ENCODE data around the gene OR2H2. TPM values are rescaled to one million over a fixed set of nuclear protein-coding genes. Genes with fewer than 3 reads are reported as not detected.

Gene OR2H2
- total and polyA plus RNA-seq, 2 experiments from 2014 or later = 0.86 TPM; not detected in 1

DNA sequence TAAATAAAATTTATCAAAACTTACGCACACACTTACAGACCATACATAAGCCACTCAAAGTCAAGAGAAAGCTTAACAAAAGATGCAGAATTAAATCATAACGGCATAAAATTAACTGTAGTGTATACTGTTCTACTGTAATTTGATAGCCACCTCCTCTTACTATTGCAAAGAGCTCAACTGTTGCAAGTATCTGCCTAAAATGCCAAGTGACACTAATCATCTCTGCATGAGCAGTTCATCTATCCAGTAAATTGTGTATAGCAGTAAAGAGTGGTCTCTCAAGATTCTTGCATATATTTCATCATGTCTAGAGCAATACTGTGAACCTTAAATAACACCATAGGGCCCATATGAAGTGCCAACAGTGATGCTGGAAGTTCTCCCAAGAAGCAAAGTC is 12.3 kb downstream of the OR2H2 start:
- H3K36me3 Mint-ChIP-seq (ENCODE audit: low read depth) = peaks cover 26% of the 10 kb centered on the region
- Histone ChIP-seq H3K4me1 (ENCODE audit: insufficient read depth) (peaks cover 36% of the 10 kb centered on the region), H2AFZ (no peak overlapping the region), H3K27ac (ENCODE audit: low read depth) (no peak overlapping the region; the same call in 1 of the 2 replicates), H4K20me1 (replicated peaks; ENCODE audit: insufficient read depth) (peaks cover 4% of the 10 kb centered on the region; the same call in 1 of the 2 replicates), H3F3A (replicated peaks; ENCODE audit: low read depth) (peaks cover 21% of the 10 kb centered on the region), H3K79me2 (replicated peaks; ENCODE audit: insufficient read depth) (no peaks in the 10 kb centered on the region), H3K9me2 (ENCODE audit: insufficient read depth) (no peaks in the 10 kb centered on the region; the same call in 1 of the 2 replicates), H3K4me2 (no peak overlapping the region), H3K4me3 (no peak overlapping the region), H3K36me3 (ENCODE audit: insufficient read depth) (peaks cover 20% of the 10 kb centered on the region), H3K27me3 (ENCODE audit: insufficient read depth) (no peaks in the 10 kb centered on the region)
- no peak overlapping the region for H3K4me3 Mint-ChIP-seq
- peaks cover 28% of the 10 kb centered on the region for H3K4me1 Mint-ChIP-seq
- no peak overlapping the region for H3K27ac Mint-ChIP-seq
- ATAC-seq = no peak
- DNase-seq (ENCODE audit: low spot score) = no peak
- H3K27me3 Mint-ChIP-seq (ENCODE audit: insufficient read depth, low read depth, poor library complexity) = peaks cover 11% of the 10 kb centered on the region
- H3K9me3 Mint-ChIP-seq = peaks cover 3% of the 10 kb centered on the region; the same call in 1 of the 3 replicates
- no peak for TF ChIP-seq ZNF114 (CRISPR knock-in tag; IDR thresholded peaks at IDR 0.05)
- TF ChIP-seq JUNB (IDR thresholded peaks at IDR 0.05; ENCODE audit: unreplicated experiment) = no peak
- TF ChIP-seq POLR2AphosphoS5 (IDR thresholded peaks at IDR 0.05; ENCODE audit: low read depth) = no peak
- TF ChIP-seq, protein P1, sequence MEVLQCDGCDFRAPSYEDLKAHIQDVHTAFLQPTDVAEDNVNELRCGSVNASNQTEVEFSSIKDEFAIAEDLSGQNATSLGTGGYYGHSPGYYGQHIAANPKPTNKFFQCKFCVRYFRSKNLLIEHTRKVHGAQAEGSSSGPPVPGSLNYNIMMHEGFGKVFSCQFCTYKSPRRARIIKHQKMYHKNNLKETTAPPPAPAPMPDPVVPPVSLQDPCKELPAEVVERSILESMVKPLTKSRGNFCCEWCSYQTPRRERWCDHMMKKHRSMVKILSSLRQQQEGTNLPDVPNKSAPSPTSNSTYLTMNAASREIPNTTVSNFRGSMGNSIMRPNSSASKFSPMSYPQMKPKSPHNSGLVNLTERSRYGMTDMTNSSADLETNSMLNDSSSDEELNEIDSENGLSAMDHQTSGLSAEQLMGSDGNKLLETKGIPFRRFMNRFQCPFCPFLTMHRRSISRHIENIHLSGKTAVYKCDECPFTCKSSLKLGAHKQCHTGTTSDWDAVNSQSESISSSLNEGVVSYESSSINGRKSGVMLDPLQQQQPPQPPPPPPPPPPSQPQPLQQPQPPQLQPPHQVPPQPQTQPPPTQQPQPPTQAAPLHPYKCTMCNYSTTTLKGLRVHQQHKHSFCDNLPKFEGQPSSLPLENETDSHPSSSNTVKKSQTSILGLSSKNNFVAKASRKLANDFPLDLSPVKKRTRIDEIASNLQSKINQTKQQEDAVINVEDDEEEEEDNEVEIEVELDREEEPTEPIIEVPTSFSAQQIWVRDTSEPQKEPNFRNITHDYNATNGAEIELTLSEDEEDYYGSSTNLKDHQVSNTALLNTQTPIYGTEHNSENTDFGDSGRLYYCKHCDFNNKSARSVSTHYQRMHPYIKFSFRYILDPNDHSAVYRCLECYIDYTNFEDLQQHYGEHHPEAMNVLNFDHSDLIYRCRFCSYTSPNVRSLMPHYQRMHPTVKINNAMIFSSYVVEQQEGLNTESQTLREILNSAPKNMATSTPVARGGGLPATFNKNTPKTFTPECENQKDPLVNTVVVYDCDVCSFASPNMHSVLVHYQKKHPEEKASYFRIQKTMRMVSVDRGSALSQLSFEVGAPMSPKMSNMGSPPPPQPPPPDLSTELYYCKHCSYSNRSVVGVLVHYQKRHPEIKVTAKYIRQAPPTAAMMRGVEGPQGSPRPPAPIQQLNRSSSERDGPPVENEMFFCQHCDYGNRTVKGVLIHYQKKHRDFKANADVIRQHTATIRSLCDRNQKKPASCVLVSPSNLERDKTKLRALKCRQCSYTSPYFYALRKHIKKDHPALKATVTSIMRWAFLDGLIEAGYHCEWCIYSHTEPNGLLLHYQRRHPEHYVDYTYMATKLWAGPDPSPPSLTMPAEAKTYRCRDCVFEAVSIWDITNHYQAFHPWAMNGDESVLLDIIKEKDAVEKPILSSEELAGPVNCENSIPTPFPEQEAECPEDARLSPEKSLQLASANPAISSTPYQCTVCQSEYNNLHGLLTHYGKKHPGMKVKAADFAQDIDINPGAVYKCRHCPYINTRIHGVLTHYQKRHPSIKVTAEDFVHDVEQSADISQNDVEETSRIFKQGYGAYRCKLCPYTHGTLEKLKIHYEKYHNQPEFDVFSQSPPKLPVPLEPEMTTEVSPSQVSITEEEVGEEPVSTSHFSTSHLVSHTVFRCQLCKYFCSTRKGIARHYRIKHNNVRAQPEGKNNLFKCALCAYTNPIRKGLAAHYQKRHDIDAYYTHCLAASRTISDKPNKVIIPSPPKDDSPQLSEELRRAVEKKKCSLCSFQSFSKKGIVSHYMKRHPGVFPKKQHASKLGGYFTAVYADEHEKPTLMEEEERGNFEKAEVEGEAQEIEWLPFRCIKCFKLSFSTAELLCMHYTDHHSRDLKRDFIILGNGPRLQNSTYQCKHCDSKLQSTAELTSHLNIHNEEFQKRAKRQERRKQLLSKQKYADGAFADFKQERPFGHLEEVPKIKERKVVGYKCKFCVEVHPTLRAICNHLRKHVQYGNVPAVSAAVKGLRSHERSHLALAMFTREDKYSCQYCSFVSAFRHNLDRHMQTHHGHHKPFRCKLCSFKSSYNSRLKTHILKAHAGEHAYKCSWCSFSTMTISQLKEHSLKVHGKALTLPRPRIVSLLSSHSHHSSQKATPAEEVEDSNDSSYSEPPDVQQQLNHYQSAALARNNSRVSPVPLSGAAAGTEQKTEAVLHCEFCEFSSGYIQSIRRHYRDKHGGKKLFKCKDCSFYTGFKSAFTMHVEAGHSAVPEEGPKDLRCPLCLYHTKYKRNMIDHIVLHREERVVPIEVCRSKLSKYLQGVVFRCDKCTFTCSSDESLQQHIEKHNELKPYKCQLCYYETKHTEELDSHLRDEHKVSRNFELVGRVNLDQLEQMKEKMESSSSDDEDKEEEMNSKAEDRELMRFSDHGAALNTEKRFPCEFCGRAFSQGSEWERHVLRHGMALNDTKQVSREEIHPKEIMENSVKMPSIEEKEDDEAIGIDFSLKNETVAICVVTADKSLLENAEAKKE (CRISPR knock-in tag; IDR thresholded peaks at IDR 0.05) = no peak
- TF ChIP-seq EZH2 (IDR thresholded peaks at IDR 0.05; ENCODE audit: low read depth, unreplicated experiment) = no peak
- TF ChIP-seq EZH2phosphoT487 (IDR thresholded peaks at IDR 0.05; ENCODE audit: unreplicated experiment) = no peak
- no peak for TF ChIP-seq CREB1 (CRISPR knock-in tag; IDR thresholded peaks at IDR 0.05; ENCODE audit: low read depth)
- TF ChIP-seq, protein P2, sequence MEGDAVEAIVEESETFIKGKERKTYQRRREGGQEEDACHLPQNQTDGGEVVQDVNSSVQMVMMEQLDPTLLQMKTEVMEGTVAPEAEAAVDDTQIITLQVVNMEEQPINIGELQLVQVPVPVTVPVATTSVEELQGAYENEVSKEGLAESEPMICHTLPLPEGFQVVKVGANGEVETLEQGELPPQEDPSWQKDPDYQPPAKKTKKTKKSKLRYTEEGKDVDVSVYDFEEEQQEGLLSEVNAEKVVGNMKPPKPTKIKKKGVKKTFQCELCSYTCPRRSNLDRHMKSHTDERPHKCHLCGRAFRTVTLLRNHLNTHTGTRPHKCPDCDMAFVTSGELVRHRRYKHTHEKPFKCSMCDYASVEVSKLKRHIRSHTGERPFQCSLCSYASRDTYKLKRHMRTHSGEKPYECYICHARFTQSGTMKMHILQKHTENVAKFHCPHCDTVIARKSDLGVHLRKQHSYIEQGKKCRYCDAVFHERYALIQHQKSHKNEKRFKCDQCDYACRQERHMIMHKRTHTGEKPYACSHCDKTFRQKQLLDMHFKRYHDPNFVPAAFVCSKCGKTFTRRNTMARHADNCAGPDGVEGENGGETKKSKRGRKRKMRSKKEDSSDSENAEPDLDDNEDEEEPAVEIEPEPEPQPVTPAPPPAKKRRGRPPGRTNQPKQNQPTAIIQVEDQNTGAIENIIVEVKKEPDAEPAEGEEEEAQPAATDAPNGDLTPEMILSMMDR (conservative IDR thresholded peaks at IDR 0.05; ENCODE audit: low read depth in 2 of 2) = no peak
- TF ChIP-seq STAT1 (IDR thresholded peaks at IDR 0.05; ENCODE audit: unreplicated experiment) = no peak
- TF ChIP-seq NANOG (IDR thresholded peaks at IDR 0.05; ENCODE audit: borderline replicate concordance) = no peak
- TF ChIP-seq, protein P3, sequence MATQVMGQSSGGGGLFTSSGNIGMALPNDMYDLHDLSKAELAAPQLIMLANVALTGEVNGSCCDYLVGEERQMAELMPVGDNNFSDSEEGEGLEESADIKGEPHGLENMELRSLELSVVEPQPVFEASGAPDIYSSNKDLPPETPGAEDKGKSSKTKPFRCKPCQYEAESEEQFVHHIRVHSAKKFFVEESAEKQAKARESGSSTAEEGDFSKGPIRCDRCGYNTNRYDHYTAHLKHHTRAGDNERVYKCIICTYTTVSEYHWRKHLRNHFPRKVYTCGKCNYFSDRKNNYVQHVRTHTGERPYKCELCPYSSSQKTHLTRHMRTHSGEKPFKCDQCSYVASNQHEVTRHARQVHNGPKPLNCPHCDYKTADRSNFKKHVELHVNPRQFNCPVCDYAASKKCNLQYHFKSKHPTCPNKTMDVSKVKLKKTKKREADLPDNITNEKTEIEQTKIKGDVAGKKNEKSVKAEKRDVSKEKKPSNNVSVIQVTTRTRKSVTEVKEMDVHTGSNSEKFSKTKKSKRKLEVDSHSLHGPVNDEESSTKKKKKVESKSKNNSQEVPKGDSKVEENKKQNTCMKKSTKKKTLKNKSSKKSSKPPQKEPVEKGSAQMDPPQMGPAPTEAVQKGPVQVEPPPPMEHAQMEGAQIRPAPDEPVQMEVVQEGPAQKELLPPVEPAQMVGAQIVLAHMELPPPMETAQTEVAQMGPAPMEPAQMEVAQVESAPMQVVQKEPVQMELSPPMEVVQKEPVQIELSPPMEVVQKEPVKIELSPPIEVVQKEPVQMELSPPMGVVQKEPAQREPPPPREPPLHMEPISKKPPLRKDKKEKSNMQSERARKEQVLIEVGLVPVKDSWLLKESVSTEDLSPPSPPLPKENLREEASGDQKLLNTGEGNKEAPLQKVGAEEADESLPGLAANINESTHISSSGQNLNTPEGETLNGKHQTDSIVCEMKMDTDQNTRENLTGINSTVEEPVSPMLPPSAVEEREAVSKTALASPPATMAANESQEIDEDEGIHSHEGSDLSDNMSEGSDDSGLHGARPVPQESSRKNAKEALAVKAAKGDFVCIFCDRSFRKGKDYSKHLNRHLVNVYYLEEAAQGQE (IDR thresholded peaks at IDR 0.05; ENCODE audit: unreplicated experiment) = no peak
- TF ChIP-seq, protein P4, sequence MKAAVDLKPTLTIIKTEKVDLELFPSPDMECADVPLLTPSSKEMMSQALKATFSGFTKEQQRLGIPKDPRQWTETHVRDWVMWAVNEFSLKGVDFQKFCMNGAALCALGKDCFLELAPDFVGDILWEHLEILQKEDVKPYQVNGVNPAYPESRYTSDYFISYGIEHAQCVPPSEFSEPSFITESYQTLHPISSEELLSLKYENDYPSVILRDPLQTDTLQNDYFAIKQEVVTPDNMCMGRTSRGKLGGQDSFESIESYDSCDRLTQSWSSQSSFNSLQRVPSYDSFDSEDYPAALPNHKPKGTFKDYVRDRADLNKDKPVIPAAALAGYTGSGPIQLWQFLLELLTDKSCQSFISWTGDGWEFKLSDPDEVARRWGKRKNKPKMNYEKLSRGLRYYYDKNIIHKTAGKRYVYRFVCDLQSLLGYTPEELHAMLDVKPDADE (IDR thresholded peaks at IDR 0.05) = no peak
- TF ChIP-seq ZNF331 (CRISPR knock-in tag; IDR thresholded peaks at IDR 0.05; ENCODE audit: low read depth) = no peak

Data from GM23338 (cell line).